HepG2 (cell line): Measurements from ENCODE around the gene RANBP3. TPM values are rescaled to one million over a fixed set of nuclear protein-coding genes. Genes with fewer than 3 reads are reported as not detected.

Source experiments
- BRF2 ChIP-seq: sonication (generic); formaldehyde crosslinking; IDR thresholded peaks from 2 replicates; pipeline ENCODE4 v1.8.1; 2022; ENCODE audit warnings: mild to moderate bottlenecking, missing genetic modification reagents
- DMAP1 ChIP-seq: IDR thresholded peaks from 2 replicates; pipeline ENCODE4 v1.6.1; 2016
- ERF ChIP-seq: IDR thresholded peaks from 2 replicates; pipeline ENCODE4 v1.6.1; 2018; ENCODE audit warnings: missing biosample characterization, missing genetic modification reagents
- FOXA1 ChIP-seq, 2 experiments: fragments of 450-650 bp in 1 of 2; sonication (generic) in 1 of 2; formaldehyde crosslinking in 1 of 2; IDR thresholded peaks; 2 replicates each; pipeline versions ENCODE4 v1.4.0 to v1.6.1; 2016 to 2020; ENCODE audit warnings: missing genetic modification reagents in 1 of 2
- FOXP1 ChIP-seq, 2 experiments: fragments of 450-650 bp in 1 of 2; IDR thresholded peaks; 2 replicates each; pipeline ENCODE4 v1.6.1; 2017 to 2018; ENCODE audit warnings: antibody characterized with exemption in 1 of 2
- FUBP1 ChIP-seq: sonication (generic); formaldehyde crosslinking; IDR thresholded peaks from 2 replicates; pipeline ENCODE4 v1.5.1; 2020; ENCODE audit warnings: missing genetic modification reagents, mild to moderate bottlenecking, borderline replicate concordance
- GFI1 ChIP-seq: sonication (generic); formaldehyde crosslinking; IDR thresholded peaks from 2 replicates; pipeline ENCODE4 v1.5.0; 2020; ENCODE audit warnings: missing genetic modification reagents, mild to moderate bottlenecking, borderline replicate concordance
- HES4 ChIP-seq: sonication (generic); formaldehyde crosslinking; IDR thresholded peaks from 2 replicates; pipeline ENCODE4 v1.9.0; 2021; ENCODE audit warnings: mild to moderate bottlenecking, missing genetic modification reagents, borderline replicate concordance
- KDM2A ChIP-seq: sonication (generic); formaldehyde crosslinking; IDR thresholded peaks from 2 replicates; pipeline ENCODE4 v1.4.0; 2020; ENCODE audit warnings: low read depth, missing genetic modification reagents, borderline replicate concordance
- KLF15 ChIP-seq: sonication (generic); formaldehyde crosslinking; IDR thresholded peaks from 2 replicates; pipeline ENCODE4 v1.8.1; 2023; ENCODE audit warnings: borderline replicate concordance, mild to moderate bottlenecking, inconsistent platforms, missing genetic modification reagents, mixed read lengths
- MLLT10 ChIP-seq: sonication (generic); formaldehyde crosslinking; IDR thresholded peaks from 2 replicates; pipeline ENCODE4 v1.4.0; 2020; ENCODE audit warnings: missing genetic modification reagents
- MXD4 ChIP-seq: IDR thresholded peaks from 2 replicates; pipeline ENCODE4 v1.6.1; 2016; ENCODE audit warnings: mild to moderate bottlenecking, missing biosample characterization, missing genetic modification reagents
- PHF20 ChIP-seq: sonication (generic); formaldehyde crosslinking; IDR thresholded peaks from 2 replicates; pipeline ENCODE4 v1.5.0; 2020; ENCODE audit warnings: mild to moderate bottlenecking, missing genetic modification reagents
- PHF21A ChIP-seq: sonication (generic); formaldehyde crosslinking; IDR thresholded peaks from 2 replicates; pipeline ENCODE4 v1.5.0; 2020; ENCODE audit warnings: mild to moderate bottlenecking, missing genetic modification reagents
- RCOR2 ChIP-seq: IDR thresholded peaks from 2 replicates; pipeline ENCODE4 v1.6.1; 2016; ENCODE audit warnings: missing biosample characterization, missing genetic modification reagents
- UBTF ChIP-seq: sonication (generic); formaldehyde crosslinking; IDR thresholded peaks from 2 replicates; pipeline ENCODE4 v1.4.0; 2020; ENCODE audit warnings: mild to moderate bottlenecking, missing genetic modification reagents
- YY1 ChIP-seq: IDR thresholded peaks from 2 replicates; pipeline ENCODE4 v1.6.1; 2011; ENCODE audit warnings: low read length, low read depth, moderate library complexity, mild to moderate bottlenecking; ENCODE audit not compliant: insufficient read depth, insufficient replicate concordance
- ZBTB1 ChIP-seq: sonication (generic); formaldehyde crosslinking; IDR thresholded peaks from 2 replicates; pipeline ENCODE4 v1.4.0; 2020; ENCODE audit warnings: missing genetic modification reagents, borderline replicate concordance
- ZNF124 ChIP-seq: sonication (generic); formaldehyde crosslinking; IDR thresholded peaks from 2 replicates; pipeline ENCODE4 v1.4.0; 2020; ENCODE audit warnings: missing genetic modification reagents
- ZNF34 ChIP-seq: sonication (generic); formaldehyde crosslinking; IDR thresholded peaks from 2 replicates; pipeline ENCODE4 v1.4.0; 2020; ENCODE audit warnings: mild to moderate bottlenecking, missing genetic modification reagents, borderline replicate concordance
- ZNF543 ChIP-seq: sonication (generic); formaldehyde crosslinking; IDR thresholded peaks from 2 replicates; pipeline ENCODE4 v1.4.0; 2020; ENCODE audit warnings: mild to moderate bottlenecking, missing genetic modification reagents
- ZNF547 ChIP-seq: sonication (generic); formaldehyde crosslinking; IDR thresholded peaks from 2 replicates; pipeline ENCODE4 v1.5.1; 2020; ENCODE audit warnings: mild to moderate bottlenecking, missing genetic modification reagents
- ZNF550 ChIP-seq: sonication (generic); formaldehyde crosslinking; IDR thresholded peaks from 2 replicates; pipeline ENCODE4 v1.4.0; 2020; ENCODE audit warnings: mild to moderate bottlenecking, missing genetic modification reagents, borderline replicate concordance
- ZNF567 ChIP-seq: sonication (generic); formaldehyde crosslinking; IDR thresholded peaks from 2 replicates; pipeline ENCODE4 v1.8.1; 2023; ENCODE audit warnings: mild to moderate bottlenecking, missing genetic modification reagents, borderline replicate concordance
- ZNF576 ChIP-seq: sonication (generic); formaldehyde crosslinking; IDR thresholded peaks from 2 replicates; pipeline ENCODE4 v1.4.0; 2020; ENCODE audit warnings: mild to moderate bottlenecking, missing genetic modification reagents
- polyA plus RNA-seq, 8 experiments: library from polyadenylated mRNA; depleted of rRNA in 3 of 8; stranded (reverse) in 7 of 8; unstranded in 1 of 8; fragments of >200 nt; fragmentation: Illumina TruSeq in 4 of 8; extraction: Trizol in 4 of 8; gene quantifications; 2 replicates each; pipeline versions ENCODE4 v1.2.1 to v1.2.3, GENCODE V29; 2011 to 2016; ENCODE audit warnings: low read depth in 4 of 8, missing spikeins in 1 of 8, mixed read lengths in 1 of 8; ENCODE audit not compliant: insufficient read depth in 1 of 8
- total RNA-seq, 5 experiments: library from RNA; depleted of rRNA; stranded (reverse); fragments of >200 nt; fragmentation: Illumina TruSeq; extraction: Trizol; gene quantifications; 2 replicates each; pipeline ENCODE4 v1.2.3, GENCODE V29; 2016; ENCODE audit warnings: low read depth in 1 of 5

The RANBP3 gene
- total and polyA plus RNA-seq, 2 of the 13 experiments (the other 11 are each of a cell fraction or from before 2014, with no cell fraction given): 39.5 to 149 TPM

- TF ChIP-seq UBTF (peak; percentile 41; the same call in 1 of the 2 replicates), BRF2 (CRISPR knock-in tag) (no peak), DMAP1 (CRISPR knock-in tag) (peak; percentile 95), ERF (CRISPR knock-in tag) (peak; percentile 89), MLLT10 (CRISPR knock-in tag) (no peak), ZBTB1 (CRISPR knock-in tag) (no peak; the same call in 1 of the 2 replicates), GFI1 (no peak), MXD4 (CRISPR knock-in tag) (peak; percentile 78), KLF15 (CRISPR knock-in tag) (no peak), PHF21A (peak; percentile 99), ZNF124 (CRISPR knock-in tag) (peak; percentile 54; the same call in 1 of the 2 replicates), ZNF576 (CRISPR knock-in tag) (peak; percentile 80; the same call in 1 of the 2 replicates), ZNF550 (CRISPR knock-in tag) (no peak), RCOR2 (no peak), FUBP1 (CRISPR knock-in tag) (no peak), ZNF543 (CRISPR knock-in tag) (peak; percentile 72; the same call in 1 of the 2 replicates), FOXP1 (IDR thresholded peaks at IDR 0.05) (no peak), FOXP1 (CRISPR knock-in tag; IDR thresholded peaks at IDR 0.05) (no peak; the same call in 1 of the 2 replicates), YY1 (peak; percentile 82), ZNF34 (CRISPR knock-in tag) (0 out of 2 replicates have a peak, but pooled peaks have one; percentile 57), ZNF567 (CRISPR knock-in tag) (no peak; the same call in 1 of the 2 replicates), KDM2A (CRISPR knock-in tag) (peak; percentile 89), PHF20 (peak; percentile 90), ZNF547 (peak; percentile 85), HES4 (CRISPR knock-in tag) (peak; percentile 63; the same call in 1 of the 2 replicates), FOXA1 (IDR thresholded peaks at IDR 0.05) (no peak), FOXA1 (CRISPR knock-in tag; IDR thresholded peaks at IDR 0.05) (peak; percentile 51)
Measured at GRCh38 chr19:5903624-5904351, 74.2 kb downstream of the RANBP3 start, which contains the start of gene NDUFA11 (continued).
